Liver (tissue), 3 donors: Measurements from ENCODE around the gene PPID.

Experiments used
- CTCF ChIP-seq: fragments of 150-350 bp; IDR thresholded peaks from 2 replicates; pipeline ENCODE4 v1.5.1; 2017; ENCODE audit warnings: improper control_type of control experiment, low read depth, low read length; ENCODE audit not compliant: missing input control
- MAX ChIP-seq: IDR thresholded peaks from 2 replicates; pipeline ENCODE4 v1.6.1; 2016; ENCODE audit warnings: antibody characterized with exemption
- REST ChIP-seq: IDR thresholded peaks from 2 replicates; pipeline ENCODE4 v1.6.1; 2016; ENCODE audit warnings: antibody characterized with exemption, mild to moderate bottlenecking
- SP1 ChIP-seq: IDR thresholded peaks from 2 replicates; pipeline ENCODE4 v1.6.1; 2018; ENCODE audit warnings: antibody characterized with exemption, mild to moderate bottlenecking
- YY1 ChIP-seq: IDR thresholded peaks from 2 replicates; pipeline ENCODE4 v1.6.1; 2016; ENCODE audit warnings: antibody characterized with exemption, mild to moderate bottlenecking
- TF ChIP-seq, protein P1 (sequence below): IDR thresholded peaks from 2 replicates; pipeline ENCODE4 v1.6.1; 2016; ENCODE audit warnings: antibody characterized with exemption
- donor health status: healthy.
- donor health status: healthy.

- TF ChIP-seq YY1 (no peak), MAX (no peak), REST (no peak), CTCF (no peak), SP1 (no peak)
- TF ChIP-seq, protein P1, sequence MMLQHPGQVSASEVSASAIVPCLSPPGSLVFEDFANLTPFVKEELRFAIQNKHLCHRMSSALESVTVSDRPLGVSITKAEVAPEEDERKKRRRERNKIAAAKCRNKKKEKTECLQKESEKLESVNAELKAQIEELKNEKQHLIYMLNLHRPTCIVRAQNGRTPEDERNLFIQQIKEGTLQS = no peak
Observed at GRCh38 chr4:158738866-158739265, 15.7 kb upstream of the PPID start.
